HL-60 (cell line): ENCODE results near the gene HHAT.

Source experiments
- DNase-seq, 2 experiments: peaks; one replicate each; pipeline ENCODE4 v3.0.0-alpha.2; 2010 to 2020; ENCODE audit warnings: low read depth in 1 of 2, low spot score in 1 of 2
- H3K27ac ChIP-seq: fragments of 250-450 bp; sonication (Bioruptor Pico); replicated peaks from 2 replicates; pipeline ENCODE4 v1.5.1; 2020; ENCODE audit warnings: mild to moderate bottlenecking, moderate library complexity
- H3K27me3 ChIP-seq: fragments of 250-450 bp; sonication (Bioruptor Pico); 2 replicates; pipeline ENCODE4 v1.5.1; 2021; ENCODE audit warnings: mild to moderate bottlenecking, moderate library complexity; ENCODE audit not compliant: insufficient read depth, poor library complexity, severe bottlenecking
- H3K4me3 ChIP-seq: replicated peaks from 2 replicates; pipeline ENCODE4 v1.5.1; 2011; ENCODE audit warnings: mild to moderate bottlenecking, control low read depth, low read length; ENCODE audit not compliant: insufficient read depth
- GABPA ChIP-seq: IDR thresholded peaks from 2 replicates; pipeline ENCODE4 v1.6.1; 2012; ENCODE audit warnings: low read depth
- POLR2AphosphoS5 ChIP-seq: IDR thresholded peaks from 2 replicates; pipeline ENCODE4 v1.6.1; 2012; ENCODE audit warnings: low read depth
- SPI1 ChIP-seq: IDR thresholded peaks from 2 replicates; pipeline ENCODE4 v1.6.1; 2012; ENCODE audit warnings: low read depth, mild to moderate bottlenecking, borderline replicate concordance
- TF ChIP-seq, protein P1 (sequence below): IDR thresholded peaks from 2 replicates; pipeline ENCODE4 v1.6.1; 2012; ENCODE audit warnings: low read depth; ENCODE audit not compliant: insufficient replicate concordance
- TF ChIP-seq, protein P2 (sequence below): IDR thresholded peaks from one replicate; pipeline ENCODE4 v1.5.1; 2011; ENCODE audit warnings: low read length, control low read depth, inconsistent platforms; ENCODE audit not compliant: insufficient read depth

The HHAT gene

DNA sequence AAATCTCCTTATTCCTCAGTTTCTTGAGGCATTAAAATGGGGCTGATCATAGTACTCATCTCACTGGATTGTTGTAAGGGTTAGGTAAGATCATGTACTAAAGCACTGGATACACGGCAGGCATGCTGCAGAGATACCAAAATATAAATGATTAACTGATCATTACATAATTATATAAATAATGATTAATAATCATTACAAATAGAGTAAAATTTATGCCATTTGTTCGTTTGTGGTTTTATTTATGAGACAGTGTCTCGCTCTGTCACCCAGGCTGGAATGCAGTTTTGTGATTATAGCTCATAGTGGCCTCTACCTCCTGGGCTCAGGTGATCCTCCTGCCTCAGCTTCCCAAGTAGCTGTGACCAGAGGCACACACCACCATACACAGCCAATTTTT, 140.7 kb downstream of the HHAT start:
- no peak for DNase-seq
- TF ChIP-seq, protein P1, sequence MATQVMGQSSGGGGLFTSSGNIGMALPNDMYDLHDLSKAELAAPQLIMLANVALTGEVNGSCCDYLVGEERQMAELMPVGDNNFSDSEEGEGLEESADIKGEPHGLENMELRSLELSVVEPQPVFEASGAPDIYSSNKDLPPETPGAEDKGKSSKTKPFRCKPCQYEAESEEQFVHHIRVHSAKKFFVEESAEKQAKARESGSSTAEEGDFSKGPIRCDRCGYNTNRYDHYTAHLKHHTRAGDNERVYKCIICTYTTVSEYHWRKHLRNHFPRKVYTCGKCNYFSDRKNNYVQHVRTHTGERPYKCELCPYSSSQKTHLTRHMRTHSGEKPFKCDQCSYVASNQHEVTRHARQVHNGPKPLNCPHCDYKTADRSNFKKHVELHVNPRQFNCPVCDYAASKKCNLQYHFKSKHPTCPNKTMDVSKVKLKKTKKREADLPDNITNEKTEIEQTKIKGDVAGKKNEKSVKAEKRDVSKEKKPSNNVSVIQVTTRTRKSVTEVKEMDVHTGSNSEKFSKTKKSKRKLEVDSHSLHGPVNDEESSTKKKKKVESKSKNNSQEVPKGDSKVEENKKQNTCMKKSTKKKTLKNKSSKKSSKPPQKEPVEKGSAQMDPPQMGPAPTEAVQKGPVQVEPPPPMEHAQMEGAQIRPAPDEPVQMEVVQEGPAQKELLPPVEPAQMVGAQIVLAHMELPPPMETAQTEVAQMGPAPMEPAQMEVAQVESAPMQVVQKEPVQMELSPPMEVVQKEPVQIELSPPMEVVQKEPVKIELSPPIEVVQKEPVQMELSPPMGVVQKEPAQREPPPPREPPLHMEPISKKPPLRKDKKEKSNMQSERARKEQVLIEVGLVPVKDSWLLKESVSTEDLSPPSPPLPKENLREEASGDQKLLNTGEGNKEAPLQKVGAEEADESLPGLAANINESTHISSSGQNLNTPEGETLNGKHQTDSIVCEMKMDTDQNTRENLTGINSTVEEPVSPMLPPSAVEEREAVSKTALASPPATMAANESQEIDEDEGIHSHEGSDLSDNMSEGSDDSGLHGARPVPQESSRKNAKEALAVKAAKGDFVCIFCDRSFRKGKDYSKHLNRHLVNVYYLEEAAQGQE = no peak
- TF ChIP-seq SPI1 = no peak
- TF ChIP-seq GABPA = no peak
- TF ChIP-seq, protein P2, sequence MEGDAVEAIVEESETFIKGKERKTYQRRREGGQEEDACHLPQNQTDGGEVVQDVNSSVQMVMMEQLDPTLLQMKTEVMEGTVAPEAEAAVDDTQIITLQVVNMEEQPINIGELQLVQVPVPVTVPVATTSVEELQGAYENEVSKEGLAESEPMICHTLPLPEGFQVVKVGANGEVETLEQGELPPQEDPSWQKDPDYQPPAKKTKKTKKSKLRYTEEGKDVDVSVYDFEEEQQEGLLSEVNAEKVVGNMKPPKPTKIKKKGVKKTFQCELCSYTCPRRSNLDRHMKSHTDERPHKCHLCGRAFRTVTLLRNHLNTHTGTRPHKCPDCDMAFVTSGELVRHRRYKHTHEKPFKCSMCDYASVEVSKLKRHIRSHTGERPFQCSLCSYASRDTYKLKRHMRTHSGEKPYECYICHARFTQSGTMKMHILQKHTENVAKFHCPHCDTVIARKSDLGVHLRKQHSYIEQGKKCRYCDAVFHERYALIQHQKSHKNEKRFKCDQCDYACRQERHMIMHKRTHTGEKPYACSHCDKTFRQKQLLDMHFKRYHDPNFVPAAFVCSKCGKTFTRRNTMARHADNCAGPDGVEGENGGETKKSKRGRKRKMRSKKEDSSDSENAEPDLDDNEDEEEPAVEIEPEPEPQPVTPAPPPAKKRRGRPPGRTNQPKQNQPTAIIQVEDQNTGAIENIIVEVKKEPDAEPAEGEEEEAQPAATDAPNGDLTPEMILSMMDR = no peak
- no peak for TF ChIP-seq POLR2AphosphoS5
- H3K4me3 ChIP-seq = no peak overlapping the region
- H3K27ac ChIP-seq = no peak overlapping the region
- H3K27me3 ChIP-seq = no peaks in the 10 kb centered on the region

DNA sequence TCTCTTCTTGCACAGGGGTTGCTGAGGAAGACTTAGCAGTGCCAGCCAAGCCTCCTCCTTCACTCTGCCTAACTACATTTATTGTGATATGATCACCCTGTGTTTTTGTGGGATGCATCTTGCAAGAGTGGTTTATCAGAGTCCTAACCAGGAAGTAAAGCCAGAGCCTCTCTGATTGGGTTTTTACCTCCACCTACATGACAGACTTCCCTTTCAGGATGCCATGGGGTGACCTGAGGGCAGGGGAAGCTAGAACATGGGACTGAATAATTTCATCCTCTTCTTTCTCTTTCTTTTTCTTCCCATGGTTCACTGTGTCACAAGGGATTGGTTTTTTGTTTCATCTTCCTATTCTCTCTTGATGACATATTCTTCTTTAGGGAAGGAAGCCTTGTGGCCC, 146.6 kb downstream of the HHAT start:
- H3K27ac ChIP-seq = no peak overlapping the region
- no peak for DNase-seq
- H3K4me3 ChIP-seq = no peak overlapping the region
- TF ChIP-seq SPI1 (no peak), GABPA (no peak)
- TF ChIP-seq, protein P1 = no peak
- H3K27me3 ChIP-seq = no peaks in the 10 kb centered on the region

DNA sequence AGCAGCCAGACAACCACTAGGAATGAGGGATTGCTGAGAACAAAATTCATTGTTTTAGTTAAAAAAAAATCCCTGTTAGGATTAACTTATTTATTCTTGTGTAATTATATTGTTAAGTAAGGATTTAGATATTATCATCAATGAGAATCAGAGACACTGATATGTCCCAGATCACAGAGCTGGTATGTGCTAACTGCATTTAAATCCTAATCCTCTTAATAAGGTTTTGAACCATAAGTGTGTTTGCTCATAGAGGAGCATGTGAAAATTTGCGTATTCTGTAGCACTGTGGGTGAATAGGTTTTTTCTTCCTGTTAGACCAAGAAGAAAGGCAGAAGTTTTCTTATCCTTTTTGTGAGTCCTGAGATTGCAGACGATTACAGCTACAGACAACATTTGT, 147.1 kb downstream of the HHAT start:
- TF ChIP-seq GABPA (no peak), POLR2AphosphoS5 (no peak), SPI1 (no peak)
- TF ChIP-seq, protein P1 = no peak
- TF ChIP-seq, protein P2 = no peak
- DNase-seq = no peak
- no peak overlapping the region for H3K27ac ChIP-seq
- no peaks in the 10 kb centered on the region for H3K27me3 ChIP-seq
- no peak overlapping the region for H3K4me3 ChIP-seq
